IPS DF 6.9 (cell line): ENCODE measurements around the gene SH2B3.

Experiments used
- DNase-seq: peaks from one replicate; pipeline ENCODE4 v3.0.0-alpha.2; 2013; ENCODE audit warnings: low read depth, low spot score
- H3K27ac ChIP-seq: one replicate; pipeline ENCODE4 v1.5.1; 2013; ENCODE audit warnings: low read length, control low read depth
- H3K27me3 ChIP-seq: 2 replicates; pipeline ENCODE4 v1.6.1; 2013; ENCODE audit warnings: mild to moderate bottlenecking, low read length; ENCODE audit not compliant: control insufficient read depth, insufficient read depth
- H3K36me3 ChIP-seq: 2 replicates; pipeline ENCODE4 v1.6.1; 2013; ENCODE audit warnings: low read length; ENCODE audit not compliant: control insufficient read depth, insufficient read depth
- H3K4me1 ChIP-seq: 2 replicates; pipeline ENCODE4 v1.6.1; 2013; ENCODE audit warnings: low read length; ENCODE audit not compliant: control insufficient read depth, insufficient read depth
- H3K4me3 ChIP-seq: 2 replicates; pipeline ENCODE4 v1.5.1; 2013; ENCODE audit warnings: mild to moderate bottlenecking, low read length
- H3K9me3 ChIP-seq: 2 replicates; pipeline ENCODE4 v1.6.1; 2013; ENCODE audit warnings: low read length, inconsistent platforms; ENCODE audit not compliant: control insufficient read depth, insufficient read depth
- WGBS: extraction: QIAGEN DNeasy Blood & Tissue Kit; methylation state at CpG from one replicate; pipeline ENCODE4 v1.1.7; 2013; ENCODE audit warnings: mixed read lengths, missing lambda C conversion rate; ENCODE audit not compliant: insufficient read length, insufficient coverage; 5-methylcytosine and 5-hydroxymethylcytosine counted together

The SH2B3 gene

GRCh38 chr12:111429828-111430432 lies 24.2 kb downstream of the SH2B3 start:
- no peaks in the 10 kb centered on the region for H3K9me3 ChIP-seq
- no peak overlapping the region for H3K4me3 ChIP-seq
- peaks cover 13% of the 10 kb centered on the region for H3K4me1 ChIP-seq
- WGBS: no CpG with 5 or more reads among the region's 21 CpGs
- H3K27ac ChIP-seq: no peak overlapping the region
- no peaks in the 10 kb centered on the region for H3K27me3 ChIP-seq
- DNase-seq: no peak
- H3K36me3 ChIP-seq: no peaks in the 10 kb centered on the region

- Histone ChIP-seq H3K27me3 (no peaks in the 10 kb centered on the region), H3K4me1 (peaks cover 16% of the 10 kb centered on the region), H3K36me3 (peaks cover 2% of the 10 kb centered on the region; the same call in 1 of the 2 replicates), H3K4me3 (no peak overlapping the region; the same call in 1 of the 2 replicates), H3K27ac (no peak overlapping the region), H3K9me3 (no peaks in the 10 kb centered on the region)
- no CpG with 5 or more reads among the region's 17 CpGs for WGBS
- no peak for DNase-seq
Observed at GRCh38 chr12:111430433-111431353, 25.0 kb downstream of the SH2B3 start.

- H3K4me3 ChIP-seq: no peak overlapping the region
- H3K36me3 ChIP-seq: peaks cover 3% of the 10 kb centered on the region; the same call in 1 of the 2 replicates
- peaks cover 18% of the 10 kb centered on the region for H3K4me1 ChIP-seq
- WGBS: no CpG with 5 or more reads among the region's 6 CpGs
- H3K27me3 ChIP-seq: no peaks in the 10 kb centered on the region
- DNase-seq: no peak
- no peak overlapping the region for H3K27ac ChIP-seq
- no peaks in the 10 kb centered on the region for H3K9me3 ChIP-seq
Observed at GRCh38 chr12:111431772-111432171, 26.0 kb downstream of the SH2B3 start.

GRCh38 chr12:111434049-111434448 lies 28.3 kb downstream of the SH2B3 start:
- H3K4me3 ChIP-seq: no peak overlapping the region
- DNase-seq: no peak
- H3K4me1 ChIP-seq: peaks cover 23% of the 10 kb centered on the region
- H3K27me3 ChIP-seq: no peaks in the 10 kb centered on the region
- no CpG with 5 or more reads among the region's 3 CpGs for WGBS
- peaks cover 3% of the 10 kb centered on the region; the same call in 1 of the 2 replicates for H3K36me3 ChIP-seq
- H3K27ac ChIP-seq: no peak overlapping the region
- no peaks in the 10 kb centered on the region for H3K9me3 ChIP-seq

- H3K36me3 ChIP-seq: peaks cover 3% of the 10 kb centered on the region; the same call in 1 of the 2 replicates
- H3K4me1 ChIP-seq: peaks cover 21% of the 10 kb centered on the region
- H3K27me3 ChIP-seq: no peaks in the 10 kb centered on the region
- H3K4me3 ChIP-seq: no peak overlapping the region
- no peaks in the 10 kb centered on the region for H3K9me3 ChIP-seq
- no peak overlapping the region for H3K27ac ChIP-seq
- DNase-seq: no peak
- no CpG with 5 or more reads among the region's 18 CpGs for WGBS
Observed at GRCh38 chr12:111434680-111435338, 29.1 kb downstream of the SH2B3 start.

GRCh38 chr12:111435661-111436201 lies 30.0 kb downstream of the SH2B3 start:
- no peaks in the 10 kb centered on the region for H3K27me3 ChIP-seq
- H3K4me1 ChIP-seq: peaks cover 16% of the 10 kb centered on the region
- H3K36me3 ChIP-seq: peaks cover 3% of the 10 kb centered on the region; the same call in 1 of the 2 replicates
- H3K4me3 ChIP-seq: no peak overlapping the region
- H3K9me3 ChIP-seq: no peaks in the 10 kb centered on the region
- WGBS: no CpG with 5 or more reads among the region's 16 CpGs
- no peak overlapping the region for H3K27ac ChIP-seq
- DNase-seq: no peak

GRCh38 chr12:111436266-111436665 lies 30.5 kb downstream of the SH2B3 start:
- H3K4me1 ChIP-seq: peaks cover 15% of the 10 kb centered on the region
- H3K4me3 ChIP-seq: no peak overlapping the region
- no peaks in the 10 kb centered on the region for H3K27me3 ChIP-seq
- DNase-seq: no peak
- H3K9me3 ChIP-seq: no peaks in the 10 kb centered on the region
- WGBS: no CpG with 5 or more reads among the region's 7 CpGs
- no peak overlapping the region for H3K27ac ChIP-seq
- H3K36me3 ChIP-seq: peaks cover 3% of the 10 kb centered on the region; the same call in 1 of the 2 replicates

GRCh38 chr12:111436811-111437210 lies 31.1 kb downstream of the SH2B3 start:
- peaks cover 15% of the 10 kb centered on the region for H3K4me1 ChIP-seq
- H3K27me3 ChIP-seq: no peaks in the 10 kb centered on the region
- H3K9me3 ChIP-seq: no peaks in the 10 kb centered on the region
- H3K27ac ChIP-seq: no peak overlapping the region
- peaks cover 3% of the 10 kb centered on the region; the same call in 1 of the 2 replicates for H3K36me3 ChIP-seq
- no peak for DNase-seq
- WGBS: no CpG with 5 or more reads among the region's 4 CpGs
- H3K4me3 ChIP-seq: no peak overlapping the region

GRCh38 chr12:111437816-111438454 lies 32.2 kb downstream of the SH2B3 start:
- Histone ChIP-seq H3K4me3 (no peak overlapping the region), H3K9me3 (no peaks in the 10 kb centered on the region), H3K27me3 (no peaks in the 10 kb centered on the region), H3K27ac (no peak overlapping the region), H3K4me1 (peaks cover 15% of the 10 kb centered on the region), H3K36me3 (peaks cover 3% of the 10 kb centered on the region; the same call in 1 of the 2 replicates)
- DNase-seq: no peak
- WGBS: no CpG with 5 or more reads among the region's 8 CpGs
